OCI-LY7 (cell line): ENCODE measurements around the gene XPA. TPM values are rescaled to one million over a fixed set of nuclear protein-coding genes. Genes with fewer than 3 reads are reported as not detected.
A peak's percentile ranks its signal among the peaks of the same experiment; 100 is the strongest.

Experiments
- BruUV-seq: library from RNA; stranded (reverse); fragments of 400-500 nt; replicated peaks from 2 replicates; lab custom pipeline; 2021; lab: Mats Ljungman, UMichigan
- CTCF ChIA-PET: fragments of 300-600 bp; sonication (Branson Sonifier 250); formaldehyde crosslinking; loops from one replicate; lab custom pipeline; 2022; ENCODE audit warnings: antibody characterized with exemption; ENCODE audit not compliant: unreplicated experiment; lab: Charles Lee
- POLR2A ChIA-PET: fragments of 300-600 bp; sonication (Branson Sonifier 250); formaldehyde crosslinking; loops from one replicate; lab custom pipeline; 2022; ENCODE audit warnings: antibody characterized with exemption; lab: Charles Lee
- DNase-seq: peaks from one replicate; pipeline ENCODE4 v3.0.0-alpha.2; 2015; ENCODE audit warnings: low spot score
- H2AFZ ChIP-seq: fragments of 200-600 bp; sonication (generic), shearing (Covaris generic); 2 replicates; pipeline ENCODE4 v1.6.1; 2014; ENCODE audit warnings: mild to moderate bottlenecking, antibody characterized with exemption, low read length, moderate library complexity
- H3K27ac ChIP-seq: fragments of 200-600 bp; sonication (generic); 2 replicates; pipeline ENCODE4 v1.5.1; 2014; ENCODE audit warnings: mixed run types, low read depth, mild to moderate bottlenecking, moderate library complexity, low read length, inconsistent platforms; ENCODE audit not compliant: poor library complexity, severe bottlenecking
- H3K36me3 ChIP-seq: fragments of 200-600 bp; sonication (generic); 2 replicates; pipeline ENCODE4 v1.6.1; 2014; ENCODE audit warnings: mild to moderate bottlenecking, antibody characterized with exemption, low read length, moderate library complexity, mixed read lengths; ENCODE audit not compliant: insufficient read depth
- H3K4me1 ChIP-seq: fragments of 200-600 bp; sonication (generic); 2 replicates; pipeline ENCODE4 v1.5.1; 2014; ENCODE audit warnings: mild to moderate bottlenecking, low read length; ENCODE audit not compliant: insufficient read depth, poor library complexity, severe bottlenecking
- H3K4me2 ChIP-seq: fragments of 200-600 bp; sonication (generic); 2 replicates; pipeline ENCODE4 v1.6.1; 2014; ENCODE audit warnings: mild to moderate bottlenecking, low read length
- H3K4me3 ChIP-seq: fragments of 200-600 bp; sonication (generic); 2 replicates; pipeline ENCODE4 v1.5.1; 2014; ENCODE audit warnings: mild to moderate bottlenecking, low read depth, low read length; ENCODE audit not compliant: poor library complexity, severe bottlenecking
- H3K79me2 ChIP-seq: fragments of 200-600 bp; sonication (generic); 2 replicates; pipeline ENCODE4 v1.6.1; 2016; ENCODE audit warnings: low read depth, mild to moderate bottlenecking, low read length, moderate library complexity, mixed read lengths; ENCODE audit not compliant: insufficient read depth
- H3K9me2 ChIP-seq: fragments of 200-600 bp; sonication (generic); 2 replicates; pipeline ENCODE4 v1.6.1; 2016; ENCODE audit warnings: mild to moderate bottlenecking, low read length, mixed read lengths; ENCODE audit not compliant: insufficient read depth
- H3K9me3 ChIP-seq: fragments of 200-600 bp; sonication (generic); 2 replicates; pipeline ENCODE4 v1.6.1; 2014; ENCODE audit warnings: mild to moderate bottlenecking, mixed run types, low read length, mixed read lengths
- H4K20me1 ChIP-seq: fragments of 200-600 bp; sonication (generic); 2 replicates; pipeline ENCODE4 v1.6.1; 2014; ENCODE audit warnings: mild to moderate bottlenecking, antibody characterized with exemption, low read length, moderate library complexity, mixed read lengths; ENCODE audit not compliant: insufficient read depth
- CTCF ChIP-seq: fragments of 200-600 bp; sonication (generic); conservative IDR thresholded peaks from 2 replicates; pipeline ENCODE4 v1.5.1; 2014; ENCODE audit warnings: mild to moderate bottlenecking, antibody characterized with exemption, low read length, moderate library complexity, mixed read lengths
- EZH2phosphoT487 ChIP-seq: fragments of 200-600 bp; sonication (generic); IDR thresholded peaks from 2 replicates; pipeline ENCODE4 v1.6.1; 2018; ENCODE audit warnings: low read depth, borderline replicate concordance, mild to moderate bottlenecking, mixed run types, antibody characterized with exemption, low read length, moderate library complexity, mixed read lengths
- intact Hi-C: fragments of 100-400 bp; cut with micrococcal nuclease; formaldehyde crosslinking; loops from one replicate; pipeline ENCODE4 v1.10.0; 2022; ENCODE audit not compliant: unreplicated experiment
- total RNA-seq, 2 experiments: library from RNA; depleted of rRNA in 1 of 2; stranded (reverse); fragments of >200 nt in 1 of 2; shearing (Covaris generic) in 1 of 2; gene quantifications; 2 replicates each; pipeline ENCODE4 v1.2.3, GENCODE V29; 2014 to 2022

The XPA gene
- total RNA-seq, 2 experiments from 2014 or later = 15.7 to 15.8 TPM

DNA sequence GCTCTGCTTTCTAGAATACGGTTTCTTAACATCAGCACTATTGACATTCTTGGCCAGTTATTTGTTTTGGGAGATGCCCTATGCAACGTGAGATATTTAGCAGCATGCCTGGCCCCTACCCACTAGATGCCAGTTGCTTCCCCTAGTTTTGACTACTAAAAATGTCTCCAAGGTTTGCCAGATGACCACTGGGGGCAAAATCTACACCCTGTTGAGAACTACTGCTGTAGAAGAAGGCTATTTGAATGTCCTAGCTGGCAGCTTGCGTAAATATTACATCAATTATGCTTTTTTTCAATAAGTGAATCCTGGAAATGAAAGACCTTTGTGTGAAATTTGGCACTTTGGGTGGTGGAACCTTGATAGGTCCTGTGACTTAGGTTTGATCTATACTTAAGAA is 58.5 kb downstream of the XPA start:
- no TSS peak for BruUV-seq
- no peak overlapping the region for H3K27ac ChIP-seq
- DNase-seq = peak; percentile 6
- peaks cover 50% of the 10 kb centered on the region for H4K20me1 ChIP-seq
- peaks cover 76% of the 10 kb centered on the region for H3K36me3 ChIP-seq
- no peak overlapping the region for H3K4me3 ChIP-seq
- H2AFZ ChIP-seq = no peak overlapping the region
- CTCF ChIA-PET = no interaction called here
- POLR2A ChIA-PET = interaction anchor here (0.7 to 1.6 kb wide), 2 partner anchors 9 to 1959 kb away, joined by 3 to 5 read pairs; no protein-coding TSS in a partner anchor
- peaks cover 93% of the 10 kb centered on the region for H3K79me2 ChIP-seq
- no peaks in the 10 kb centered on the region for H3K9me2 ChIP-seq
- TF ChIP-seq EZH2phosphoT487 (no peak), CTCF (peak; percentile 56)
- H3K9me3 ChIP-seq = no peaks in the 10 kb centered on the region
- peaks cover 36% of the 10 kb centered on the region for H3K4me1 ChIP-seq
- peak overlapping the region; percentile 27 for H3K4me2 ChIP-seq
- intact Hi-C loops = loop anchor here (10.0 kb wide), 1 partner anchor 1224 kb away; the partner anchor contains the start of gene ZNF367

DNA sequence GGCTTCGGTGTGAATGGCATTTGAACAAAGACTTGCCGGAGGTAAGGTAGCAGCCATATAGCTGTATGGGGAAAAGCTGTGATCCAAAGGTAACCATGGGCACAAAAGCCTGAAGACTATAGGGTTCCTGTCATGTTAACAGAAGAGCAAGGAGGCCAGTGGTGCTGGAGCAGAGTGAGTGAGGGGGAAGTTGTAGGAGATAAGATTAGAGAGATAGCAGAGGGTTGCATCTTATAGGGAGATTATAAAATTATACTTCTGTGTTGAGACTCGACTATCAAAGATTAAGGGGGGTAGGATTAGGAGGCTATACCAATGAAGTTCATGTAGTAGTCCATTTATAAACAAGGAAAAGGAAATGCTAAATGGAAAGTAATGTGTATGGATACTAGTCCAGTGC is 60.2 kb downstream of the XPA start:
- Histone ChIP-seq H3K9me2 (no peaks in the 10 kb centered on the region), H3K4me2 (peak overlapping the region; percentile 51), H3K4me1 (peaks cover 40% of the 10 kb centered on the region), H3K79me2 (peaks cover 92% of the 10 kb centered on the region), H3K4me3 (peak overlapping the region; percentile 9), H4K20me1 (peaks cover 50% of the 10 kb centered on the region), H3K9me3 (no peaks in the 10 kb centered on the region), H3K27ac (no peak overlapping the region), H3K36me3 (peaks cover 59% of the 10 kb centered on the region), H2AFZ (no peak overlapping the region)
- no TSS peak for BruUV-seq
- ChIA-PET CTCF (no interaction called here), POLR2A (interaction anchor here (0.6 to 1.0 kb wide), 3 partner anchors 14 to 745 kb away, joined by 3 to 4 read pairs (median 3); no protein-coding TSS in a partner anchor)
- intact Hi-C loops = loop anchor here (10.0 kb wide), 1 partner anchor 1222 kb away; the partner anchor contains the start of gene ZNF367
- no peak for DNase-seq
- TF ChIP-seq CTCF = no peak
- no peak for TF ChIP-seq EZH2phosphoT487

- Histone ChIP-seq H3K79me2 (peaks cover 92% of the 10 kb centered on the region), H3K9me2 (no peaks in the 10 kb centered on the region), H2AFZ (no peak overlapping the region), H3K9me3 (no peaks in the 10 kb centered on the region), H4K20me1 (peaks cover 43% of the 10 kb centered on the region), H3K36me3 (peaks cover 43% of the 10 kb centered on the region), H3K27ac (peak overlapping the region; percentile 89), H3K4me3 (peak overlapping the region; percentile 97), H3K4me2 (peak overlapping the region; percentile 67), H3K4me1 (peaks cover 47% of the 10 kb centered on the region)
- POLR2A ChIA-PET = no interaction called here
- intact Hi-C loops = loop anchor here (10.0 kb wide), 1 partner anchor 1220 kb away; the partner anchor contains the start of gene ZNF367
- DNase-seq = no peak
- CTCF ChIA-PET = no interaction called here
- TF ChIP-seq EZH2phosphoT487 (no peak), CTCF (no peak)
- BruUV-seq = TSS peak; percentile 69
Observed at GRCh38 chr9:97635026-97635425, 62.1 kb downstream of the XPA start.
